ENCODE measurements around the gene EXOC4.
"Not testable (repeated sequence)": the region's sequence is repeated elsewhere in the genome, so short reads cannot be mapped to it uniquely, and the experiment has no call there.

EXOC4 gene

GRCh38 chr7:133873631-133874030, 620.8 kb downstream of the EXOC4 start:
- no peak for DNase-seq
- intact Hi-C loops (cut with DNase I): no loop called here

- no peak for DNase-seq
- intact Hi-C loops (cut with DNase I): no loop called here
These were observed 630.7 kb downstream of the EXOC4 start for GRCh38 chr7:133883591-133883990.

GRCh38 chr7:133885213-133885612, 632.3 kb downstream of the EXOC4 start:
- intact Hi-C loops (cut with DNase I): no loop called here
- DNase-seq: no peak

GRCh38 chr7:133886086-133886485, 633.2 kb downstream of the EXOC4 start:
- DNase-seq: no peak
- intact Hi-C loops (cut with DNase I): no loop called here

GRCh38 chr7:133886797-133887196, 633.9 kb downstream of the EXOC4 start:
- DNase-seq: no peak
- intact Hi-C loops (cut with DNase I): no loop called here

GRCh38 chr7:133887459-133887858, 634.6 kb downstream of the EXOC4 start:
- intact Hi-C loops (cut with DNase I): no loop called here
- DNase-seq: no peak

- intact Hi-C loops (cut with DNase I): no loop called here
- no peak for DNase-seq
These were observed 635.4 kb downstream of the EXOC4 start for GRCh38 chr7:133888061-133888930.

- intact Hi-C loops (cut with DNase I): no loop called here
- no peak for DNase-seq
These were observed 651.9 kb downstream of the EXOC4 start for GRCh38 chr7:133904776-133905175.

GRCh38 chr7:133906553-133906952, 653.7 kb downstream of the EXOC4 start:
- intact Hi-C loops (cut with DNase I): not testable (repeated sequence)
- peak in 1 of 10 donors; percentile 78 for DNase-seq

- no peak for DNase-seq
- intact Hi-C loops (cut with DNase I): no loop called here
These were observed 657.9 kb downstream of the EXOC4 start for GRCh38 chr7:133910761-133911160.

GRCh38 chr7:133911724-133912123, 658.8 kb downstream of the EXOC4 start:
- DNase-seq: no peak
- intact Hi-C loops (cut with DNase I): no loop called here

GRCh38 chr7:133912916-133913697, 660.2 kb downstream of the EXOC4 start:
- DNase-seq: no peak
- intact Hi-C loops (cut with DNase I): no loop called here

- intact Hi-C loops (cut with DNase I): no loop called here
- no peak for DNase-seq
These were observed 663.7 kb downstream of the EXOC4 start for GRCh38 chr7:133916621-133917020.

- no peak for DNase-seq
- intact Hi-C loops (cut with DNase I): no loop called here
These were observed 666.9 kb downstream of the EXOC4 start for GRCh38 chr7:133919810-133920209.

GRCh38 chr7:133921635-133922182, 668.8 kb downstream of the EXOC4 start:
- intact Hi-C loops (cut with DNase I): no loop called here
- DNase-seq: no peak

- no peak for DNase-seq
- intact Hi-C loops (cut with DNase I): no loop called here
These were observed 671.1 kb downstream of the EXOC4 start for GRCh38 chr7:133923974-133924373.

- no peak for DNase-seq
- intact Hi-C loops (cut with DNase I): no loop called here
These were observed 678.2 kb downstream of the EXOC4 start for GRCh38 chr7:133931053-133931452.

- intact Hi-C loops (cut with DNase I): no loop called here
- DNase-seq: no peak
These were observed 679.7 kb downstream of the EXOC4 start for GRCh38 chr7:133932591-133932990.

- no peak for DNase-seq
- intact Hi-C loops (cut with DNase I): no loop called here
These were observed 681.5 kb downstream of the EXOC4 start for GRCh38 chr7:133934262-133934976.

GRCh38 chr7:133934977-133935330, 682.1 kb downstream of the EXOC4 start:
- intact Hi-C loops (cut with DNase I): no loop called here
- no peak for DNase-seq

- intact Hi-C loops (cut with DNase I): no loop called here
- DNase-seq: no peak
These were observed 683.2 kb downstream of the EXOC4 start for GRCh38 chr7:133936074-133936473.

Measured in posterior cingulate gyrus (tissue), 11 donors.